Erythroblast (primary cell): ENCODE results near the gene FTO.

Source experiments
- DNase-seq, 2 experiments: peaks; one replicate each; lab custom pipeline; 2025; lab: John Stamatoyannopoulos, UW
- GATA1 ChIP-seq: IDR thresholded peaks from 2 replicates; pipeline ENCODE4 v1.6.1; 2011; ENCODE audit warnings: low read depth, mild to moderate bottlenecking, control low read depth, low read length, moderate library complexity
- POLR2A ChIP-seq: IDR thresholded peaks from 2 replicates; pipeline ENCODE4 v1.6.1; 2011; ENCODE audit warnings: mild to moderate bottlenecking, low read length

The FTO gene

DNA sequence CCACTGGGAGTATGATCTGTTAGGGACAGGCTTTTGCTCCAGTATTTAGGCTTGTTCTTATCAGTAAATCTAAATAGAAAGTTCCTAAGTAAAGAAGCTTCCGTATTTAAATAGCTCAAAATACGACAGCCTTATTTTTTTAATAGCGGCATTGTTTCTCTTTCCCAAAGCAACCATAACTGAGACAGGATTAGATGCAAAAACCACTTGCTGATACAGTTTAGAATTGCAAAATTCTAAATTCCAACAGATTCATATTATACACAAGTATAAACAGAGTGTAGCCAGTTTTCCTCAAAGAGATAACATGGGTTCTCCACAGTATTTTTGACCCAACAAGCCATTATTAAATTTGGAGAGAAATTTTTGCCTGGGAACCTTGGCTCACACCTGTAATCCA lies 276.7 kb downstream of the FTO start:
- TF ChIP-seq GATA1, result no peak
- TF ChIP-seq POLR2A, result no peak
- no peak for DNase-seq

DNA sequence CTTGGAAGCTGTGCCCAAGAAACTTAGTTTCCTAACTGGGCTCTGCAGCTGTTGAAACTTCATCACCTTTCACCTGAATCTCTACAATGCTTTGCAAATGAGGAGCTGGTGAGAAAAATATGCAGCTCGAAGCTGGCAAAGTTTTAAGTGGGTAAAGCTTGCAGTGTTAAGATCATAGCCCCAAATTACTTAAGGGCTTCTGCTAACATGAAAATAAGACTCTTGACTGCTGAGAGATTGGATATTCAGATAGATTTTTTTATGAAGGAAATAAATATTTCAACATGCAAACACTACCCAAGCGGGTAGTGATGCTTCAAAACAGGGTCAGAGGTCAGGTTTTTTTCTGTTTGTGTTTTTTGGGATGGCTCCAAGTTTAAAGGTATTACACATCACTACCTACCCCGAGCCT lies 278.7 kb downstream of the FTO start:
- no peak for TF ChIP-seq POLR2A
- TF ChIP-seq GATA1, result no peak
- no peak for DNase-seq

DNA sequence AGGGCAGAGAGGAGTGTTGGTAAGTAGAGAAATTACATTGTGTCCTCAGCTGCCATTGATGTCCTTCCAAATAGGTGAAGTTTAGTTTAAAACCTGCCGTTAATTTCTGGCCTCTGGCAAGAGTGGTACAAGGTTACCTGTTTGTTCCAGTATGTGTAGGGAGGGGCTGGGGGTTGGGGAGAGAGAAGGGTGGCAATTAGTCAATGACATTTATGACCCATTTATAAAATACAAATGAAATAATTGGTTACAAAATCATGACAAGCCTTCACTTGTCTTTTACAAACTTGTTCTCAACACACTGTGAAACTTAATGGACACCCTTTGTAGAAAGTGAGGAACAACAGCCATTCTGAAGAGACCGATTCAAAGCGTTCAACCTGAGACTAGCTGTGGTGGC lies 281.0 kb downstream of the FTO start:
- no peak for TF ChIP-seq POLR2A
- no peak for TF ChIP-seq GATA1
- DNase-seq, result no peak

DNA sequence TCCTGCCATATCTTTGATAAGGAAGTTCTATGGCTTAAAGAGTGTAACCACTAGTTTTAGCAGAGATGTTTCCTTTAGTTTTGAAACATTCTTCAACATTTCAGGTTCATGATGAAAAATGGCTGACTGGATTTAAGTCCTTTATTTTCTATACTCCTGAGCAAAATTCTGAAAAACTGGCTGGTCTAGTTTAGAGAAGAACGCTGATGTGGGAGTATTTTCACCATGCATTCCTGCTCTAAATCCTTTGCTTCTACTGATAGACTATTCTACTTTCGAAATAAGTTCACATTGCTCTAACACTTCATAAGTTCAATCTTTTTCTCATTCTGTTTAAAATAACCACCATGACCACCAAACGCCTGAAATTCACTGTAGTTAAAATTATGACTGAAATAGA lies 281.9 kb downstream of the FTO start:
- DNase-seq, result no peak
- no peak for TF ChIP-seq POLR2A
- TF ChIP-seq GATA1, result no peak

DNA sequence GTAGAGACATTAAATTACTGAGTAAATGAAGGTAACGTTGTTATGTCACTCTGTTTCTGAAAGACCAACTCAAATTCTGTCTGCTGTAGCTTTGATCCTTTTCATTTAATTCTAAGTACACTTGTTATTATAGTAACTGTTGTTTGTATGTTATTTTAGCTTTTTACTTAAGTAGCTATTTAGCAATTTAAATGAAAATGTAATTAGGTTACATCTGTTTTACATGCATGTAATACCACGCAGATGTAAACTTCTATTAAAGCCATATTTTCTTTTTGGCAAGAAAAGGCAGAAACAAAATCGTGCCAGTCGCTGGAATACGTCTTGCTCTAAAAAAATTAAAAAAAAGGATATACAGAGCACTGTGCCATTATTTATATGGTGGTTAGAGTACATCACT lies 282.8 kb downstream of the FTO start:
- no peak for DNase-seq
- TF ChIP-seq GATA1 (no peak), POLR2A (no peak)

DNA sequence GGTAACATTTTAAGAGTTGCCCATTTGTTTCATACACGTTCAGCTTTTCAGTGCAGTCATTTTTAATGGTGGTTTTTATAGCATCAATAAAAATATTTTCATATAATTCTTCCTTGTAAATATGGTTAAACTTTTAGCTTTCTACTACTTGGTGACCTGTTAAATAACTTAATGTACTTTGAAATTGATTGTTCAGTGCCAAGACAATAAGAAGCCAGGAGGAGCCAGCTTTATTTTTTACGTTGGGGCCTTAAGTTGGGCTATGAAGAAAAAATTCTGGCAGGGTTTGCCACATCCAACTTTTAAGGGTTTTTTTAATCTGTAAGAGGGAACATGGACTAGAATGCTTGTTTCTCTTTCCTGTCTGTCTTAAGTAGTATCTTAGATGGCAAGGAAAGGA lies 284.2 kb downstream of the FTO start:
- TF ChIP-seq GATA1 (no peak), POLR2A (no peak)
- no peak for DNase-seq

DNA sequence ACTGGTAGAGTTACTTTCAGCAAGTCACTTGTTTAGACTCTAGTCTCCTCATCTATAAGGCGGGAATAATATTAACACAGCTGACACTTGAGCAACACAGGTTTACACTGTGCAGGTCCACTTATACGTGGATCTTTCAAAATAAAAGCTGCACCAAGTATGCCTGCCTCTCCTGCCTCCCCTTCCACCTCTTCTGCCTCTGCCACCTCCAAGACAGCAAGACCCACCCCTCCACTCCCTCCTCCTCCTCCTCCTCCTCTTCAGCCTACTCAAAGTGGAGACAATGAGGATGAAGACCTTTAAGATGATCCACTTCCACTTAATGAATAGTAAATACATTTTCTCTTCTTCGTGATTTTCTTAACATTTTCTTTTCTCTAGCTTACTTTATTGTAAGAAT lies 285.6 kb downstream of the FTO start:
- DNase-seq, result no peak
- TF ChIP-seq POLR2A (no peak), GATA1 (no peak)

DNA sequence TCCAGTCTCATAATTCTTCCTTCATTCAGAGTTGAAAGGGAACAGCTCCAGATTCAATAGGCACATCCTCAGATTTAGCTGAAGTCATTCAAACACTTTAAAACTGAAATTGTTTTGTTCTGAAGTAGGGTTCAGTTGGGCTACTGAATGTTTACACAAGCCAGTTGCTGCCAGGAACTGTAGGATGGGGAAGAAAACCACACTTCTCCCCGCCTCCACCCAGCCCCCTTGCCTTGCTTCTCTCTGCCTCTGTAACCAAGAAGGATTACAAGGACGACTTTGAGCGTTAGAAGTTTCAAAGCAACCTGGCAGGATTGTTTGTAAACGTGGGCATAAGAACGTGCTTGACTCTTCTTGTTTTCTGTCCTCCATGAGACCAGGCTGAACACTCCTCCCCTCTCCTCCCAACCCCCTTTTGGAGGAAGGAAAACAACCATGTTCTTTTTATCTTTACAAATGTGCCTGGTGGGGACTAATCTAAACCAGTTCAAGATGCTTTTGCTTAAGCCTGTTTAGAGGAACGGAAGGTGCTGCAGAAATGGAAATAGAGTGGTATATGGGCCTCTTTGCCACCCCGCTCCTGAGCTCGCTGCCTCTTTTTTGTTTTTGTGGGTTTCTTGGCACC lies 287.9 kb downstream of the FTO start:
- no peak for DNase-seq
- TF ChIP-seq GATA1 (no peak), POLR2A (no peak)

DNA sequence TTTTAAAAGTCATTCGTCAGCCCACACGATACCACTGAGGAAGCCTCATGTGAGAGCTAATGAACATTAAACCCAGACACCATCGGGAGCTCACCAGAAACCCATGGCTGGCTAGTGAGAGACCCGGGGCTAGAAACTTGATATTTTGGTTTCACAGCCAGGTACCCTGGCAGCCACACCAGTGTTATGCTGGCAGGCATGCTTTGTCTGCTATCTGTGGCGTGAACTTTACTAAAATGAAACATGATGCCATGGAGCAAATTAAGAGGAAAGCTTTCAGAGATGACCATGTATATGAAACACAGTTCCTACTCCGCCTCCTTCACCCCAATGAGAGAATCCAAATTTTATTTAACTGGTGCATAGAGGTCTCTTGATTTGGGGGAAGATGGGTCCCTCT lies 291.4 kb downstream of the FTO start:
- TF ChIP-seq GATA1, result no peak
- TF ChIP-seq POLR2A, result no peak
- DNase-seq, result no peak

DNA sequence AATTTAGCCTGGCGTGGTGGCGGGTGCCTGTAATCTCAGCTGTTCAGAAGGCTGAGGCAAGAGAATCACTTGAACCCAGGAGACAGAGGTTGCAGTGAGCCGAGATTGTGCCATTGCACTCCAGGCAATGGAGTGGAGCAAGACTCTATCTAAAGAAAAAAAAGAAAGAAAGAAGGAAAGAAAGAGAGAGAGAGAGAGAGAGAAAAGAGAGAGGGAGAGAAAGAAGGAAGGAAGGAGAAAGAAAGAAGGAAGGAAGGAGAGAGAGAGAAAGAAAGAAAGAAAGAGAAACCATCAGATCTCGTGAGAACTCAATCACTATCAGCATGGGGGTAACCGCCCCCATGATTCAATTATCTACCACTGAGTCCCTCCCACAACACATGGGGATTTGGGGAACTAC lies 293.0 kb downstream of the FTO start:
- TF ChIP-seq GATA1, result no peak
- no peak for TF ChIP-seq POLR2A
- no peak for DNase-seq

DNA sequence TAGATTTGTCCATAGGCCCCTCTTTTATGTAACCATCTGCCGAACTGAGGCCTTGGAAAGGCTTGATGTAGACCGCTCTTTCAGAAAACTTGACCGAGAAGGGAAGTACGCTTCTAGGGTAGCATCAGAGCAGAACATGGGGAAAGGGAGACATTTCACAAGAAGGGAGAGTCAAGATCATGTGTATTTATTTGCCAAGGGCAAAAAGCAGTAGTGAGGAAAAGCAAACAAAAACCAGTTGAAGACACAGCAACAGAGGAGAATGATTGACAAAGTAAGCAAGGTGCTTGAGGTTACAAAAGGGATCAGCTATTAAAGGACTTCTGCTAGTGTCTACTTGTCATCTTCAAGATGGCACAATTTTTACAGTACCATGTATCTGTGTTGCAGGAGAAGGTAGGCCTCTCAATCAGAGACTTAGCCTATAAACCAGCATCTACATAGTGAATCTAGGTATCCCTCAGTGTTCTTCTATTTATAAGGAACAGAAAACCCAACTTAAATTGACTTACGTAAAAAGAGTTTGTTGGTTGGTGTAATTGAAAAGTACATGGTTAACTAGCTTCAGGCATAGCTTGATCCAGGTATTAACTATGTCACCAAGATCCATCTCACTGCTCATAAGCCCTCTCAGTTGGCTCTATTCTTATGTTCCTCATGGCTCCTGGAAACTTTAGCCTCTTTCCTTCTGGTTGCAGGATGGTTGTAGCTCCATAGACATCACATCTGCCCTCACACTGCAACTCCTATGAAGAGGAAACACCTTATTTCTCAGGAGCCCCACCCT lies 294.3 kb downstream of the FTO start:
- TF ChIP-seq GATA1 (no peak), POLR2A (no peak)
- no peak for DNase-seq

DNA sequence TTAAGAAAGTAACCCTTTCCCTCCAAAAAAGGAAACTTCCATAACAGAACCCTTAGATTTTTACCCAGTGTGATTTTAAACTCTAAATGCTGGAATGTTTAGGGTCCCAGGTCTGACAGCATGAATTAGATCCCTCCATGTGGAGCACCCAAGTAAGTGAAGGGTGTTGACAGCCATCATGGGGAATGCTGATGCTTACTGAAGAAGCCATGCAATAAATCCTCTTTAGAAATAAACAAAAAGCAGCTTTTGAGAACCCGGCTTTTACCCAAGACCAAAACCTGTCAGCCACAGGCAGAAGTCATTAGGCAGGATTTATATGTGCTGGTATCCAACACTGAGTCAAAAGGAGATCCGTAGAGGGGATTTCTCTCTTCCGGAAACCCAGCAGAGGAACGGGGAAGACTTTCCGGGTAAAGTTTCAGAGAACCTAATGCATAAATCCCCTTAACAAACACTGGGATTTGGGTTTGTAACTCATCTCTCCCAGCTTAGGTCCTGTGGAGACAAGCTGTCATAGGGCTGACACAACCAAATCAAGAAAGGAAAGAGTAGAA lies 295.1 kb downstream of the FTO start:
- DNase-seq, result no peak
- TF ChIP-seq GATA1 (no peak), POLR2A (no peak)

DNA sequence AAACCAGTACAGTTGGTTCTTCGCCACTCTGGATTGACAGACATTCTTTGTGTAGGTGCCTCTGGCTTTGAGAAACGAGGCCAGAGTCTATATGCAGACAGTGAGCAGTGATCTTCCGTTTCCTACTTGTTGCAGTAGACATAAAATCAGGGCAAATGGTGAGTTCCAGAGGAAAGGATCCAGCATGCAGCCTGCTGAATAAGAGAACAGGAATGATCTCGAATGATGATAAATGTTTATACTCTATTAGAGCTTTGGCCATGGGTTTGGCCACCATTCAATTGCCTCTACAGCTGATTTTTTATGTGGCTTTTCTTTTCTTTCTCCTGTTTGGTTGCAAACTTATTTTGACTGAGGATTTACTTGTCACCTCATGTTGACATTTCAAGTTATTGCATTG lies 295.9 kb downstream of the FTO start:
- TF ChIP-seq POLR2A (no peak), GATA1 (no peak)
- no peak for DNase-seq

DNA sequence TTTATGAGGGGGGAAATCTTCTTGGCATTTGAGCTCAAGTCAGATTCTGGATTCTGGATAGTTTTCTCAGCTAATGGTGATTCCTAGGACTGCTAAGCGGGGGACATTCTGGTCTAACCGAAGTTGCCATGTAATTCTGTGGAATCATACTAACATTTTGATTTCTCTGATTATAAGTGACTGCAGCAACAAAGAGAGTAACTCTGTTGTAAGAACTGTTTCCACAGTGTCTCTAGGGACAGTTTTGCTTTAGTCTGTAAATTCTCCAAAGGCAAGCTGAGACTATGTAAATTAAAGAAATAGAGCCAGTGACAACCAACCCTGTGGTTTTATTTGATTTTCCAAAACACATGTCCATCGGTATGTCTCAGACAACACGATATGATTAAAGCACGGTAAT lies 296.4 kb downstream of the FTO start:
- DNase-seq, result no peak
- no peak for TF ChIP-seq GATA1
- TF ChIP-seq POLR2A, result no peak
